ENCODE results near the gene COPS2. TPM values are rescaled to one million over a fixed set of nuclear protein-coding genes. Genes with fewer than 3 reads are reported as not detected.

Gene COPS2
- total and polyA plus RNA-seq, 9 of the 15 experiments (the other 6 are each of a cell fraction or from before 2014, with no cell fraction given), result 66.4 to 154 (median 117) TPM

- TF ChIP-seq, protein P1, sequence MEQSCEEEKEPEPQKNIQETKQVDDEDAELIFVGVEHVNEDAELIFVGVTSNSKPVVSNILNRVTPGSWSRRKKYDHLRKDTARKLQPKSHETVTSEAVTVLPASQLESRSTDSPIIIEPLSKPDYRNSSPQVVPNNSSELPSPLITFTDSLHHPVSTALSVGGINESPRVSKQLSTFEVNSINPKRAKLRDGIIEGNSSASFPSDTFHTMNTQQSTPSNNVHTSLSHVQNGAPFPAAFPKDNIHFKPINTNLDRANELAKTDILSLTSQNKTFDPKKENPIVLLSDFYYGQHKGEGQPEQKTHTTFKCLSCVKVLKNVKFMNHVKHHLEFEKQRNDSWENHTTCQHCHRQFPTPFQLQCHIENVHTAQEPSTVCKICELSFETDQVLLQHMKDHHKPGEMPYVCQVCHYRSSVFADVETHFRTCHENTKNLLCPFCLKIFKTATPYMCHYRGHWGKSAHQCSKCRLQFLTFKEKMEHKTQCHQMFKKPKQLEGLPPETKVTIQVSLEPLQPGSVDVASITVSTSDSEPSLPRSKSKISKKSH (CRISPR knock-in tag; IDR thresholded peaks at IDR 0.05), result no peak
- TF ChIP-seq NCOA6 (IDR thresholded peaks at IDR 0.05) (no peak), ATF1 (CRISPR knock-in tag; IDR thresholded peaks at IDR 0.05) (no peak), ATF1 (tag; IDR thresholded peaks at IDR 0.05) (peak; percentile 86), CEBPB (tag; IDR thresholded peaks at IDR 0.05) (no peak), EGR1 (conservative IDR thresholded peaks at IDR 0.05) (0 out of 2 replicates have a peak, but pooled peaks have one; percentile 18), NUFIP1 (IDR thresholded peaks at IDR 0.05; ENCODE audit: partially characterized antibody) (no peak), ZBTB9 (CRISPR knock-in tag; IDR thresholded peaks at IDR 0.05) (no peak), DPF2 (IDR thresholded peaks at IDR 0.05) (no peak; the same call in 1 of the 2 replicates), RFX7 (CRISPR knock-in tag; IDR thresholded peaks at IDR 0.05) (no peak), ASH1L (IDR thresholded peaks at IDR 0.05; ENCODE audit: borderline replicate concordance, low read depth, partially characterized antibody) (no peak), ZFX (CRISPR knock-in tag; IDR thresholded peaks at IDR 0.05) (peak; percentile 93), ZNF778 (CRISPR knock-in tag; IDR thresholded peaks at IDR 0.05) (no peak), ATF4 (CRISPR knock-in tag; IDR thresholded peaks at IDR 0.05) (no peak), SMARCA4 (IDR thresholded peaks at IDR 0.05) (no peak), PRPF4 (IDR thresholded peaks at IDR 0.05; ENCODE audit: insufficient read depth, low read depth, low read length, poor library complexity, severe bottlenecking) (no peak), ZNF146 (CRISPR knock-in tag; IDR thresholded peaks at IDR 0.05; ENCODE audit: unreplicated experiment) (peak; percentile 37), PHF8 (IDR thresholded peaks at IDR 0.05; ENCODE audit: borderline replicate concordance, low read length) (peak; percentile 89), CHCHD3 (CRISPR knock-in tag; IDR thresholded peaks at IDR 0.05) (no peak), HIVEP1 (CRISPR knock-in tag; IDR thresholded peaks at IDR 0.05) (no peak), SPI1 (IDR thresholded peaks at IDR 0.05; ENCODE audit: borderline replicate concordance, low read depth, low read length) (no peak), PTRF (tag; IDR thresholded peaks at IDR 0.05) (no peak), NFE2L1 (tag; IDR thresholded peaks at IDR 0.05; ENCODE audit: borderline replicate concordance, low read depth) (no peak)
- TF ChIP-seq, protein P2, sequence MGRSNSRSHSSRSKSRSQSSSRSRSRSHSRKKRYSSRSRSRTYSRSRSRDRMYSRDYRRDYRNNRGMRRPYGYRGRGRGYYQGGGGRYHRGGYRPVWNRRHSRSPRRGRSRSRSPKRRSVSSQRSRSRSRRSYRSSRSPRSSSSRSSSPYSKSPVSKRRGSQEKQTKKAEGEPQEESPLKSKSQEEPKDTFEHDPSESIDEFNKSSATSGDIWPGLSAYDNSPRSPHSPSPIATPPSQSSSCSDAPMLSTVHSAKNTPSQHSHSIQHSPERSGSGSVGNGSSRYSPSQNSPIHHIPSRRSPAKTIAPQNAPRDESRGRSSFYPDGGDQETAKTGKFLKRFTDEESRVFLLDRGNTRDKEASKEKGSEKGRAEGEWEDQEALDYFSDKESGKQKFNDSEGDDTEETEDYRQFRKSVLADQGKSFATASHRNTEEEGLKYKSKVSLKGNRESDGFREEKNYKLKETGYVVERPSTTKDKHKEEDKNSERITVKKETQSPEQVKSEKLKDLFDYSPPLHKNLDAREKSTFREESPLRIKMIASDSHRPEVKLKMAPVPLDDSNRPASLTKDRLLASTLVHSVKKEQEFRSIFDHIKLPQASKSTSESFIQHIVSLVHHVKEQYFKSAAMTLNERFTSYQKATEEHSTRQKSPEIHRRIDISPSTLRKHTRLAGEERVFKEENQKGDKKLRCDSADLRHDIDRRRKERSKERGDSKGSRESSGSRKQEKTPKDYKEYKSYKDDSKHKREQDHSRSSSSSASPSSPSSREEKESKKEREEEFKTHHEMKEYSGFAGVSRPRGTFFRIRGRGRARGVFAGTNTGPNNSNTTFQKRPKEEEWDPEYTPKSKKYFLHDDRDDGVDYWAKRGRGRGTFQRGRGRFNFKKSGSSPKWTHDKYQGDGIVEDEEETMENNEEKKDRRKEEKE (IDR thresholded peaks at IDR 0.05; ENCODE audit: borderline replicate concordance in 1 of 2, control insufficient read depth in 1 of 2, low read depth in 2 of 2, low read length in 1 of 2), result peak in 1 of 2 experiments; percentile 92; a peak in 2 of 4 replicates
Observed at GRCh38 chr15:49155110-49155833, at the start of gene COPS2 (continued).
